NCI-H1092 (cell line): ENCODE measurements around the gene ISYNA1.

Experiments
- DNase-seq: peaks from one replicate; lab custom pipeline; 2025; lab: John Stamatoyannopoulos, UW

The ISYNA1 gene

GRCh38 chr19:18467978-18468377 lies 30.0 kb upstream of the ISYNA1 start:
- DNase-seq, result no peak

GRCh38 chr19:18466354-18466753 lies 28.4 kb upstream of the ISYNA1 start:
- no peak for DNase-seq

- no peak for DNase-seq
Observed at GRCh38 chr19:18465964-18466339, 28.0 kb upstream of the ISYNA1 start.

GRCh38 chr19:18465214-18465963 lies 27.5 kb upstream of the ISYNA1 start:
- DNase-seq, result no peak

- DNase-seq, result peak; percentile 94
Observed at GRCh38 chr19:18464646-18465045, 26.7 kb upstream of the ISYNA1 start.

- no peak for DNase-seq
Observed at GRCh38 chr19:18461471-18461870, 23.5 kb upstream of the ISYNA1 start.

- no peak for DNase-seq
Observed at GRCh38 chr19:18460900-18461299, 23.0 kb upstream of the ISYNA1 start.

- DNase-seq, result no peak
Observed at GRCh38 chr19:18457483-18458331, 19.8 kb upstream of the ISYNA1 start.

GRCh38 chr19:18456974-18457373 lies 19.0 kb upstream of the ISYNA1 start:
- DNase-seq, result no peak

GRCh38 chr19:18456279-18456678 lies 18.3 kb upstream of the ISYNA1 start:
- no peak for DNase-seq

GRCh38 chr19:18453269-18454024 lies 15.5 kb upstream of the ISYNA1 start:
- DNase-seq, result no peak

GRCh38 chr19:18452386-18452785 lies 14.5 kb upstream of the ISYNA1 start:
- DNase-seq, result no peak

GRCh38 chr19:18450931-18451836 lies 13.3 kb upstream of the ISYNA1 start:
- peak; percentile 46 for DNase-seq

- DNase-seq, result no peak
Observed at GRCh38 chr19:18450021-18450930, 12.3 kb upstream of the ISYNA1 start.

GRCh38 chr19:18449552-18449951 lies 11.6 kb upstream of the ISYNA1 start:
- no peak for DNase-seq

- DNase-seq, result no peak
Observed at GRCh38 chr19:18446811-18447359, 9.0 kb upstream of the ISYNA1 start.

GRCh38 chr19:18446145-18446810 lies 8.3 kb upstream of the ISYNA1 start:
- no peak for DNase-seq

- DNase-seq, result no peak
Observed at GRCh38 chr19:18445262-18445948, 7.5 kb upstream of the ISYNA1 start.

GRCh38 chr19:18444513-18444912 lies 6.6 kb upstream of the ISYNA1 start:
- DNase-seq, result no peak
